ENCODE data around the gene CCDC9B. TPM values are rescaled to one million over a fixed set of nuclear protein-coding genes. Genes with fewer than 3 reads are reported as not detected.
A peak's percentile ranks its signal among the peaks of the same experiment; 100 is the strongest.

Gene CCDC9B
- total RNA-seq, 4 donors from 2014 or later = 5.4 to 34.4 (median 15.0) TPM

GRCh38 chr15:40379374-40379773, 38.6 kb upstream of the CCDC9B start:
- H3K36me3 ChIP-seq = no peaks in the 10 kb centered on the region
- peaks cover 9 to 38% (median 16%) of the 10 kb centered on the region in 3 donors for H3K4me1 ChIP-seq
- no peaks in the 10 kb centered on the region for H3K27me3 ChIP-seq
- no peak overlapping the region for H3K4me3 ChIP-seq
- H3K9me3 ChIP-seq = no peaks in the 10 kb centered on the region
- peak overlapping the region in 1 of 4 donors; percentile 72 for H3K27ac ChIP-seq
- no peak for DNase-seq
- intact Hi-C loops (cut with DNase I) = no loop called here
- WGBS, 2 donors = 78 to 81% methylated on average over 4 of the region's 4 CpGs
- TF ChIP-seq POLR2A (IDR thresholded peaks at IDR 0.05) (no peak), CTCF (IDR thresholded peaks at IDR 0.05) (no peak)

- Histone ChIP-seq H3K4me1 (peaks cover 0 to 20% (median 7%) of the 10 kb centered on the region in 3 donors), H3K36me3 (no peaks in the 10 kb centered on the region), H3K9me3 (no peaks in the 10 kb centered on the region), H3K27me3 (no peaks in the 10 kb centered on the region), H3K27ac (no peak overlapping the region), H3K4me3 (no peak overlapping the region)
- intact Hi-C loops (cut with DNase I) = no loop called here
- DNase-seq = no peak
- WGBS, 2 donors = 64 to 68% methylated on average over 3 of the region's 3 CpGs
- no peak for TF ChIP-seq CTCF (IDR thresholded peaks at IDR 0.05)
- no peak for TF ChIP-seq POLR2A (IDR thresholded peaks at IDR 0.05)
Observed at GRCh38 chr15:40377606-40378005, 36.9 kb upstream of the CCDC9B start.

GRCh38 chr15:40372981-40373380, 32.2 kb upstream of the CCDC9B start:
- no peak for DNase-seq
- Histone ChIP-seq H3K27me3 (peaks cover 0 to 29% (median 0%) of the 10 kb centered on the region in 4 donors), H3K4me3 (no peak overlapping the region), H3K9me3 (no peaks in the 10 kb centered on the region), H3K4me1 (peaks cover 5 to 6% (median 6%) of the 10 kb centered on the region in 3 donors), H3K27ac (no peak overlapping the region), H3K36me3 (no peaks in the 10 kb centered on the region)
- WGBS, 2 donors = 42 to 55% methylated on average over 2 of the region's 2 CpGs
- TF ChIP-seq CTCF (IDR thresholded peaks at IDR 0.05) = no peak
- TF ChIP-seq POLR2A (IDR thresholded peaks at IDR 0.05) = no peak
- intact Hi-C loops (cut with DNase I) = no loop called here

- Histone ChIP-seq H3K4me3 (no peak overlapping the region), H3K27me3 (peaks cover 0 to 29% (median 0%) of the 10 kb centered on the region in 4 donors), H3K27ac (no peak overlapping the region), H3K36me3 (no peaks in the 10 kb centered on the region), H3K4me1 (peaks cover 13 to 22% (median 14%) of the 10 kb centered on the region in 3 donors), H3K9me3 (no peaks in the 10 kb centered on the region)
- TF ChIP-seq CTCF (IDR thresholded peaks at IDR 0.05) = no peak
- no peak for TF ChIP-seq POLR2A (IDR thresholded peaks at IDR 0.05)
- DNase-seq = no peak
- WGBS, 2 donors = no CpG with 5 or more reads among the region's 13 CpGs
- intact Hi-C loops (cut with DNase I) = loop anchor here (5.0 to 10.0 kb wide), 2 partner anchors 45 to 88 kb away; partner anchors contain the start of gene ANKRD63
Observed at GRCh38 chr15:40369971-40370370, 29.2 kb upstream of the CCDC9B start.

- DNase-seq = no peak
- H3K36me3 ChIP-seq = no peaks in the 10 kb centered on the region
- peaks cover 0 to 29% (median 0%) of the 10 kb centered on the region in 4 donors for H3K27me3 ChIP-seq
- H3K4me3 ChIP-seq = no peak overlapping the region
- peaks cover 13 to 22% (median 14%) of the 10 kb centered on the region in 3 donors for H3K4me1 ChIP-seq
- H3K9me3 ChIP-seq = no peaks in the 10 kb centered on the region
- no peak for TF ChIP-seq CTCF (IDR thresholded peaks at IDR 0.05)
- TF ChIP-seq POLR2A (IDR thresholded peaks at IDR 0.05) = no peak
- WGBS, 2 donors = 94% methylated on average over 3 of the region's 10 CpGs; no CpG with 5 or more reads in 1 of the 2 donors
- intact Hi-C loops (cut with DNase I) = loop anchor here (5.0 to 10.0 kb wide), 2 partner anchors 45 to 87 kb away; partner anchors contain the start of gene ANKRD63
- H3K27ac ChIP-seq = no peak overlapping the region
Observed at GRCh38 chr15:40369474-40369869, 28.7 kb upstream of the CCDC9B start.

Data from esophagus squamous epithelium (tissue), 5 donors.